ENCODE measurements around the gene MAP4K3.

DNA sequence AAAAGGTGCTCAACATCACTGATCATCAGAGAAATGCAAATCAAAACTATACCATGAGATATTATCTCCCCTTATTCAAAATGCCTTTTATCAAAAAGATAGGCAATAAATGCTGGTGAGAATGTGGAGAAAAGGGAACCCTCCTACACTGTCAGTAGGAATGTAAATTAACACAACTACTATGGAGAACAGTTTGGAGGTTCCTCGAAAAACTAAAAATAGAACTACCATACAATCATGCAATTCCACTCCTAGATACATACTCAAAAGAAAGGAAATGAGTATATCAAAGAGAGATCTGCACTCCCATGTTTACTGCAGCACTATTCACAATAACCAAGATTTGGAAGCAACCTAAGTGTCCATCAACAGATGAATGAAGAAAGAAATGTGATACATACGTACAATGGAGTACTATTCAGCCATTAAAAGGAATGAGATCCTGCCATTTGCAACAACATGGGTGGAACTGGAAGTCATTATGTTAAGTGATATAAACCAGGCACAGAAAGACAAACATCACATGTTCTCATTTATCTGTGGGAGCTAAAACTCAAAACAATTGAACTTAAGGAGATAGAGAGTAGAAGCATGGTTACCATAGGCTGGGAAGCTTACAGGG lies 63.8 kb downstream of the MAP4K3 start:
- TF ChIP-seq, protein P1, sequence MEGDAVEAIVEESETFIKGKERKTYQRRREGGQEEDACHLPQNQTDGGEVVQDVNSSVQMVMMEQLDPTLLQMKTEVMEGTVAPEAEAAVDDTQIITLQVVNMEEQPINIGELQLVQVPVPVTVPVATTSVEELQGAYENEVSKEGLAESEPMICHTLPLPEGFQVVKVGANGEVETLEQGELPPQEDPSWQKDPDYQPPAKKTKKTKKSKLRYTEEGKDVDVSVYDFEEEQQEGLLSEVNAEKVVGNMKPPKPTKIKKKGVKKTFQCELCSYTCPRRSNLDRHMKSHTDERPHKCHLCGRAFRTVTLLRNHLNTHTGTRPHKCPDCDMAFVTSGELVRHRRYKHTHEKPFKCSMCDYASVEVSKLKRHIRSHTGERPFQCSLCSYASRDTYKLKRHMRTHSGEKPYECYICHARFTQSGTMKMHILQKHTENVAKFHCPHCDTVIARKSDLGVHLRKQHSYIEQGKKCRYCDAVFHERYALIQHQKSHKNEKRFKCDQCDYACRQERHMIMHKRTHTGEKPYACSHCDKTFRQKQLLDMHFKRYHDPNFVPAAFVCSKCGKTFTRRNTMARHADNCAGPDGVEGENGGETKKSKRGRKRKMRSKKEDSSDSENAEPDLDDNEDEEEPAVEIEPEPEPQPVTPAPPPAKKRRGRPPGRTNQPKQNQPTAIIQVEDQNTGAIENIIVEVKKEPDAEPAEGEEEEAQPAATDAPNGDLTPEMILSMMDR (IDR thresholded peaks at IDR 0.05): no peak
- TF ChIP-seq POLR2A (IDR thresholded peaks at IDR 0.05): no peak
- no peak for TF ChIP-seq EP300 (IDR thresholded peaks at IDR 0.05)
